HG03095 (cell line): Measurements from ENCODE around the gene OLFML1.

Experiments
- ATAC-seq: cut with Tn5 transposase; IDR thresholded peaks from one replicate; pipeline ENCODE4 v1.9.1; 2021; ENCODE audit warnings: moderate library complexity; ENCODE audit not compliant: unreplicated experiment

OLFML1 gene

GRCh38 chr11:7530013-7530640, 44.8 kb downstream of the OLFML1 start:
- ATAC-seq, result no peak

- no peak for ATAC-seq
These were observed 45.7 kb downstream of the OLFML1 start for GRCh38 chr11:7531011-7531410.

GRCh38 chr11:7532405-7533145, 47.3 kb downstream of the OLFML1 start:
- no peak for ATAC-seq

GRCh38 chr11:7533199-7534041, 48.1 kb downstream of the OLFML1 start:
- ATAC-seq, result peak; percentile 30

GRCh38 chr11:7534042-7534378, 48.7 kb downstream of the OLFML1 start:
- ATAC-seq, result peak; percentile 45

- no peak for ATAC-seq
These were observed 50.8 kb downstream of the OLFML1 start for GRCh38 chr11:7536100-7536499.

GRCh38 chr11:7537265-7537664, 52.0 kb downstream of the OLFML1 start:
- ATAC-seq, result no peak

- no peak for ATAC-seq
These were observed 52.7 kb downstream of the OLFML1 start for GRCh38 chr11:7538031-7538430.

GRCh38 chr11:7538466-7539454, 53.5 kb downstream of the OLFML1 start:
- ATAC-seq, result no peak

GRCh38 chr11:7540830-7541555, 55.7 kb downstream of the OLFML1 start:
- ATAC-seq, result no peak

GRCh38 chr11:7543302-7543701, 58.0 kb downstream of the OLFML1 start:
- no peak for ATAC-seq

- no peak for ATAC-seq
These were observed 58.7 kb downstream of the OLFML1 start for GRCh38 chr11:7544021-7544420.

- ATAC-seq, result no peak
These were observed 60.3 kb downstream of the OLFML1 start for GRCh38 chr11:7545611-7546010.

- no peak for ATAC-seq
These were observed 61.1 kb downstream of the OLFML1 start for GRCh38 chr11:7546324-7546791.

- ATAC-seq, result no peak
These were observed 62.4 kb downstream of the OLFML1 start for GRCh38 chr11:7547687-7548086.

GRCh38 chr11:7548659-7549274, 63.5 kb downstream of the OLFML1 start:
- ATAC-seq, result peak; percentile 94

- no peak for ATAC-seq
These were observed 64.4 kb downstream of the OLFML1 start for GRCh38 chr11:7549681-7550080.

GRCh38 chr11:7551571-7551970, 66.3 kb downstream of the OLFML1 start:
- no peak for ATAC-seq

- no peak for ATAC-seq
These were observed 67.4 kb downstream of the OLFML1 start for GRCh38 chr11:7552666-7553065.
